ENCODE results near the gene GGA3. TPM values are rescaled to one million over a fixed set of nuclear protein-coding genes. Genes with fewer than 3 reads are reported as not detected.

The GGA3 gene
- total and polyA plus RNA-seq, 8 donors, result 9.5 to 94.5 (median 27.2) TPM

DNA sequence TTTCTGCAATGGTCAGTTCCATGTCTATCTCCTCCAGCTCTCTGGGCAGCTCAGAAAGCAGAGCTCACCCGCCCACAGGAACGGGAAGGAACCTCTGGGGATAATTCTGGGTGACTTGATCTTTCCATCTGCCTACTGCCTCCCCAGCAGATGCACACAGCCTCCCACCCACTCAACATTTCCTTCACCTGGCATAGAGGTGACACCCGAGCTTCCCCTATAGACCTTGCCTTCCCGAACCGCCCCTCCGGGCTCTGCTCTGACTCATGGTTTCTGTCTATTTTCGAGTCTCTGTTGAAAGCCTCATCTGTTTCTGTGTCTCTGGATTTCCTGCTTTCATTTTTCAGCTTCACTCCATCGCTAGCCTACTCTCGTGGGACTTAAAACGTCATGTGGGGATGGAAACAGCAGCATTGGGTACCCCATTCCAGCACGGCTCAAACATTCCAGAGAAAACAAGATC is 11.4 kb downstream of the GGA3 start:
- WGBS, 5 donors, result 62 to 72% (median 64%) methylated on average over 11 of the region's 11 CpGs

DNA sequence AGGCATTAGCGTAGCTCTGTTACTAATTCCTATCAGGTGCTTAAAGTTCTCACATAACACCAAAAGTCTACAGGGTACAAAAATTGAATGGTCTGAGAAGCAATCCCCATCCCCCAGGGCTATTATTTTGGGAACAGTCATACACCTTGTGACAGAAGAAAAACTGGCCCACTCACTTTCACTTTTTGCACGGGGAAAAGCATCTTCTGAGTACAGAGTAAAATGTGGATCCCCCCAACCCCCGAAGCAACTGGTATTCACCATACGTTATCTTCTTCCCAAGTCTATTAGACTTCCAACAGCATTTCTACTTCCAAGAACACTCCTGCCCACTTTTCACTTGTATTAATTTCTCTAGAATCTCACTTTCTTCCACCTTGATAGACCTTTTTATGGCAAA is 11.8 kb downstream of the GGA3 start:
- Histone ChIP-seq H3K36me3 (peaks cover 20 to 38% (median 28%) of the 10 kb centered on the region in 4 donors), H3K4me3 (no peak overlapping the region), H3K4me1 (peaks cover 0 to 32% (median 9%) of the 10 kb centered on the region in 4 donors), H3K27me3 (no peaks in the 10 kb centered on the region), H3K27ac (peak overlapping the region in 2 of 5 donors; percentile 25 to 51), H3K9me3 (no peaks in the 10 kb centered on the region)
- intact Hi-C loops (cut with DNase I; ENCODE audit: low total_unique reads), result no loop called here
- no peak for DNase-seq
- 72 to 82% (median 78%) methylated on average over 4 of the region's 4 CpGs for WGBS, 5 donors
- TF ChIP-seq POLR2A (IDR thresholded peaks at IDR 0.05) (no peak), POLR2AphosphoS5 (IDR thresholded peaks at IDR 0.05) (no peak), EP300 (IDR thresholded peaks at IDR 0.05) (no peak)
- TF ChIP-seq, protein P1, sequence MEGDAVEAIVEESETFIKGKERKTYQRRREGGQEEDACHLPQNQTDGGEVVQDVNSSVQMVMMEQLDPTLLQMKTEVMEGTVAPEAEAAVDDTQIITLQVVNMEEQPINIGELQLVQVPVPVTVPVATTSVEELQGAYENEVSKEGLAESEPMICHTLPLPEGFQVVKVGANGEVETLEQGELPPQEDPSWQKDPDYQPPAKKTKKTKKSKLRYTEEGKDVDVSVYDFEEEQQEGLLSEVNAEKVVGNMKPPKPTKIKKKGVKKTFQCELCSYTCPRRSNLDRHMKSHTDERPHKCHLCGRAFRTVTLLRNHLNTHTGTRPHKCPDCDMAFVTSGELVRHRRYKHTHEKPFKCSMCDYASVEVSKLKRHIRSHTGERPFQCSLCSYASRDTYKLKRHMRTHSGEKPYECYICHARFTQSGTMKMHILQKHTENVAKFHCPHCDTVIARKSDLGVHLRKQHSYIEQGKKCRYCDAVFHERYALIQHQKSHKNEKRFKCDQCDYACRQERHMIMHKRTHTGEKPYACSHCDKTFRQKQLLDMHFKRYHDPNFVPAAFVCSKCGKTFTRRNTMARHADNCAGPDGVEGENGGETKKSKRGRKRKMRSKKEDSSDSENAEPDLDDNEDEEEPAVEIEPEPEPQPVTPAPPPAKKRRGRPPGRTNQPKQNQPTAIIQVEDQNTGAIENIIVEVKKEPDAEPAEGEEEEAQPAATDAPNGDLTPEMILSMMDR (IDR thresholded peaks at IDR 0.05), result no peak

More for the DNA sequence above, 11.4 kb downstream of the GGA3 start:
- Histone ChIP-seq H3K27ac (peak overlapping the region in 3 of 5 donors; percentile 10 to 51 (median 25)), H3K36me3 (peaks cover 16 to 34% (median 24%) of the 10 kb centered on the region in 4 donors), H3K27me3 (no peaks in the 10 kb centered on the region), H3K4me1 (peaks cover 0 to 32% (median 9%) of the 10 kb centered on the region in 4 donors), H3K9me3 (no peaks in the 10 kb centered on the region), H3K4me3 (peak overlapping the region in 1 of 4 donors; percentile 0)
- intact Hi-C loops (cut with DNase I; ENCODE audit: low total_unique reads), result no loop called here
- peak; percentile 35 to 40 for DNase-seq
- no peak for TF ChIP-seq EP300 (IDR thresholded peaks at IDR 0.05)
- TF ChIP-seq, protein P1 (IDR thresholded peaks at IDR 0.05), result no peak

DNA sequence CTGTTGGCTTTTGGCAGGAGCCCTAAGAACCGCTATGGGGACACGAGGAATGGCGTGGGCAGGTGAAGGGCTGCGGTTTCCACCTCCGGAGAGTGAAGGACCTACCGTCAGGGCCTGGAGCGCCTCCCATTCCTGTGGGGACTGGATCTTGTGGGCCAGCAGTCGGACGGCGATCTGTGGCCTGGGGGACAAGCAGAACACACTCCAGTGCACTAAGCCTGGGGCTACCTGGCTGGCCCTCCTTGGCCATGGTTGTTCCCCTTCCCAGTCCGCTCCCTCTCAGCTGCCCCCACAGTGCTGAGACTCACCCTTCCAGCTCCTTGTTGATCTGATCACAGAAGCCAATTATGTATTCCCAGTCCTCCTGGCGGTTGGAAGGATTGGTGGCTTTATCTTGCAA is 15.0 kb downstream of the GGA3 start:
- Histone ChIP-seq H3K27ac (no peak overlapping the region), H3K27me3 (no peaks in the 10 kb centered on the region), H3K4me1 (peaks cover 0 to 28% (median 6%) of the 10 kb centered on the region in 4 donors), H3K36me3 (peaks cover 52 to 70% (median 60%) of the 10 kb centered on the region in 4 donors), H3K9me3 (no peaks in the 10 kb centered on the region), H3K4me3 (no peak overlapping the region)
- WGBS, 5 donors, result 93 to 96% (median 94%) methylated on average over 12 of the region's 12 CpGs
- no peak for DNase-seq
- TF ChIP-seq, protein P1 (IDR thresholded peaks at IDR 0.05), result no peak
- TF ChIP-seq POLR2A (IDR thresholded peaks at IDR 0.05) (no peak), EP300 (IDR thresholded peaks at IDR 0.05) (no peak), POLR2AphosphoS5 (IDR thresholded peaks at IDR 0.05) (no peak)
- intact Hi-C loops (cut with DNase I; ENCODE audit: low total_unique reads), result no loop called here

DNA sequence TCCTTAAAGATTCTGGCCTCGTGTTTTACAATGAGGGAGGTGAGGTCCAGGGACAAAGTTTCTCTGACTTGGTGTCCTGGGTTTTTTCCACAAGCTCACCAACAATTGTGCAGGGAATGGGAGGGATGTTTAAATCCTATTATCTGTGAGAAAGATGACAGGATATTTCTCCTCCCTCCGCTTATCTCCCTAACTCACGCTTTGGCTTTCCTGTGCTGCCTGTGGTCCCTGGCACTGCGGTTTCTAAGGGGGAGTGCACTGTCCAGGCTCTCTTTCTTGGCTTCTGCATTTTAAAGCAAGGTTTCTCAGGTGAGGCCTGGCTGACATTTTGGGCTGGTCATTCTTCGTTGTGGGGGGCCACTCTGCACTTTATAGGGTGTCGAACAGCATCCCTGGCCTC is 16.4 kb downstream of the GGA3 start:
- TF ChIP-seq, protein P1 (IDR thresholded peaks at IDR 0.05), result no peak
- TF ChIP-seq EP300 (IDR thresholded peaks at IDR 0.05), result no peak
- no peak for TF ChIP-seq POLR2AphosphoS5 (IDR thresholded peaks at IDR 0.05)
- TF ChIP-seq POLR2A (IDR thresholded peaks at IDR 0.05), result no peak
- Histone ChIP-seq H3K27ac (no peak overlapping the region), H3K9me3 (no peaks in the 10 kb centered on the region), H3K27me3 (no peaks in the 10 kb centered on the region), H3K4me3 (no peak overlapping the region), H3K36me3 (peaks cover 62 to 84% (median 74%) of the 10 kb centered on the region in 4 donors), H3K4me1 (peaks cover 0 to 15% (median 6%) of the 10 kb centered on the region in 4 donors)
- intact Hi-C loops (cut with DNase I; ENCODE audit: low total_unique reads), result no loop called here
- DNase-seq, result no peak
- WGBS, 5 donors, result 78 to 91% (median 87%) methylated on average over 6 of the region's 6 CpGs

All from stomach (tissue), 9 donors.